ENCODE measurements around the gene GPR160. TPM values are rescaled to one million over a fixed set of nuclear protein-coding genes. Genes with fewer than 3 reads are reported as not detected.
A peak's percentile ranks its signal among the peaks of the same experiment; 100 is the strongest.
"Not testable (repeated sequence)": the region's sequence is repeated elsewhere in the genome, so short reads cannot be mapped to it uniquely, and the experiment has no call there.

GPR160 gene
- total RNA-seq, 1 experiment from 2014 or later, result 0.40 TPM

GRCh38 chr3:170098753-170099152, 61.0 kb downstream of the GPR160 start:
- H3K27me3 ChIP-seq, result no peaks in the 10 kb centered on the region
- H3K9me3 ChIP-seq (replicated peaks), result no peaks in the 10 kb centered on the region
- no peak overlapping the region for H3K27ac ChIP-seq
- H3K4me1 ChIP-seq, result no peaks in the 10 kb centered on the region
- no peak for DNase-seq
- H3K36me3 ChIP-seq, result peaks cover 63% of the 10 kb centered on the region
- no peak overlapping the region for H3K4me3 ChIP-seq

- Histone ChIP-seq H3K36me3 (peaks cover 54% of the 10 kb centered on the region), H3K4me3 (no peak overlapping the region), H3K27me3 (no peaks in the 10 kb centered on the region), H3K4me1 (no peaks in the 10 kb centered on the region), H3K27ac (no peak overlapping the region), H3K9me3 (replicated peaks) (no peaks in the 10 kb centered on the region)
- DNase-seq, result no peak
These were observed 63.1 kb downstream of the GPR160 start for GRCh38 chr3:170100944-170101343.

- H3K36me3 ChIP-seq, result peaks cover 49% of the 10 kb centered on the region
- H3K27ac ChIP-seq, result no peak overlapping the region
These were observed 64.6 kb downstream of the GPR160 start for GRCh38 chr3:170102431-170102830.

DNA sequence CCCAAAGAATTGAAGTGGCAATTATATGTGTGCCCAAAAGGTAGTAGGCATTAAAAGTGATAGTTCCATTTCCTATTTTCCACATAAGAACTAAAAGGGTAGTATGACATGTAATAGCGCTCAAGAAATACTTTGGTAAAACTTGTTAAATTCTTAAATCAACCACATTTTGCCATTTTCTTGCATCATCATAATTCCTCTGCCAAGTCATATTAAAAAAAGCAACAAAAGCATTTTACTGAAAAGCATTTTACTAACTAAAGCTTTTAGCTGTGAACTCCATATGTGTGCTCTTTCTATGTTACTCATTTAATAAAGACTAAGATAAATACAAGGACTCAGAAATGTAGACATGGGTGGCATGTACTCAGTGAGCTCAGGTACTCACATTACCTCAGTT, 70.1 kb downstream of the GPR160 start:
- Histone ChIP-seq H3K4me1 (no peaks in the 10 kb centered on the region), H3K27ac (no peak overlapping the region), H3K36me3 (peaks cover 55% of the 10 kb centered on the region), H3K27me3 (no peaks in the 10 kb centered on the region), H3K9me3 (replicated peaks) (no peaks in the 10 kb centered on the region), H3K4me3 (no peak overlapping the region)
- no peak for DNase-seq

More at GRCh38 chr3:170102431-170102830, 64.6 kb downstream of the GPR160 start:
- Histone ChIP-seq H3K9me3 (replicated peaks) (no peaks in the 10 kb centered on the region), H3K27me3 (no peaks in the 10 kb centered on the region), H3K4me3 (no peak overlapping the region), H3K4me1 (no peaks in the 10 kb centered on the region)
- no peak for DNase-seq

DNA sequence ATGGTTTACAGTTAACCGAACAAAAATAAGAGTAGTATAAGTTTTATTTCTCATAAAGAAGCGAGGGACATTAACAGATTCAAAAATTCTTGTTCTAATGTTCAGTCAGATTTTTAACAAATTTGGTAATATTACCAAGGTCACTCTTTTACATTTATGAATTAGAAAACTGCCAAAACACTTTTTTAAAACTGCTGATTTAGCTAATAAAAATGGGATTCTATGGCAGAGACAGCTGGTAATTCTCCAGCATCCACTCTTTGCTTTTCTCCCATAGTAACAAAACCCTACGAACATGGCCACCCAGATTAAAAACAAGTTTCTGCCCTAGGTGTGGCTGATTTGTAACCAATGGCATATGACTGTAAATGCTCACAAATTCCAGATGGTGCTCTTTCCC, 71.2 kb downstream of the GPR160 start:
- Histone ChIP-seq H3K4me1 (no peaks in the 10 kb centered on the region), H3K27me3 (no peaks in the 10 kb centered on the region), H3K27ac (no peak overlapping the region), H3K36me3 (peaks cover 61% of the 10 kb centered on the region), H3K9me3 (replicated peaks) (no peaks in the 10 kb centered on the region), H3K4me3 (no peak overlapping the region)
- DNase-seq, result no peak

DNA sequence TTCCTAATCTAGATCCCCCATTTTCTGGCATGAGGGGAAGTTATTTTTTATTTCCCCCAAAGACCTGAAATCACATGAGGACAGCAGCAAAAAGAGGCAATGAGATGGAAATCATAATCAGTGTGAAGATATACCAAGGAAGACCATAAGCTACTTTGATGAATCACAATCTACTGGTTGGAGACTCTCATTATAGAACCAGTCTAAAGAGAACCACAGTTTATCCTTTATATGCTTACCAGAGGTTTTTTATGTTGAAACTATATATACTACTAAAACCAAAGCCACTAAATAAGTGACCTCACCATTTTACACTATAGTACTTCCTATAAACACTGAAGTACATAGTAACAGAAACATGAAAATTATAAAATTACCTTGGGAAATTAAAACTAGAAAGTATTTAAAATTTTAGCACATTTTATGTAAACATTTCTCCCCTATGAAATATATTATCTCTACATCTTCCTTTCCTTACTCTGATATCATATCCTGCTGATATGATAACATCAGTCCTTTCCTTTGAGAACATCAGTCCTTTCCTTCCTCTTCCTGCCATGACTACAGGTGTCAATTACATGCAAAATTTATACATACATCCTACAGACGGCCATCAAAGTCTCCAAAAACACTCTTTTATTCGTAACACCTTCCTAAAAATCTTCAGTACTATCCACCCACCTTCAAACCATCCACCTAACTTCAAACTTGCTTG, 71.9 kb downstream of the GPR160 start:
- Histone ChIP-seq H3K27me3 (no peaks in the 10 kb centered on the region), H3K4me1 (no peaks in the 10 kb centered on the region), H3K9me3 (replicated peaks) (no peaks in the 10 kb centered on the region), H3K27ac (no peak overlapping the region), H3K36me3 (peaks cover 63% of the 10 kb centered on the region), H3K4me3 (no peak overlapping the region)
- no peak for DNase-seq

DNA sequence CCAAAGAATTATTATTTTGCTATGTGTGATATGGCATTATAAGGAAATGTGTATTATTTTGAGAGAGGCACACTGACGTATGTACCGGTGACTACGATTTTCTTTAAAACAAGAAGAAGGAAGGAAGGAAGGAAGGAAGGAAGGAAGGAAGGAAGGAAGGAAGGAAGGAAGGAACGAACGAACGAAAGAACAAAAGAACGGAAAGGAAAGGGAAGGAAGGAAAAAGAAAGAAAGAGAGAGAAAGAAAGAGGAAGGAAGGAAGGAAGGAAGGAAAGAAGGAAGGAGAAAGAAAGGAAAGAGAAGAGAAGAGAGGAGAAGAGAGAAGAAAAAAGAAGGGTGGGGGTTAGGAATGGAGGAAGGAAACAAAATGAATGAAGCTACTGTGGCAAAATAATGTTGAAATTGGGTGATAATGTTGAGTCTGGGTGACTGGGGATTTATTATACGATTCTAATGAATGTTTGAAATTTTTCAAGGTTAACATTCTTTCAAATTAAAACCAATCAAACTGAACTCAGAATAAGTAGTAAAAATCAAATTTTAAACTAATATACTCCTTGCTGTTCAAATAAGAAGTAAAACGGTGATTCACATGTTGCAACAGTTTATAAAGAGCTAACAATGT, 73.5 kb downstream of the GPR160 start:
- no peak for DNase-seq
- no peak overlapping the region for H3K4me3 ChIP-seq
- no peak overlapping the region for H3K27ac ChIP-seq
- H3K27me3 ChIP-seq, result no peaks in the 10 kb centered on the region
- no peaks in the 10 kb centered on the region for H3K9me3 ChIP-seq (replicated peaks)
- no peaks in the 10 kb centered on the region for H3K4me1 ChIP-seq
- peaks cover 66% of the 10 kb centered on the region for H3K36me3 ChIP-seq

DNA sequence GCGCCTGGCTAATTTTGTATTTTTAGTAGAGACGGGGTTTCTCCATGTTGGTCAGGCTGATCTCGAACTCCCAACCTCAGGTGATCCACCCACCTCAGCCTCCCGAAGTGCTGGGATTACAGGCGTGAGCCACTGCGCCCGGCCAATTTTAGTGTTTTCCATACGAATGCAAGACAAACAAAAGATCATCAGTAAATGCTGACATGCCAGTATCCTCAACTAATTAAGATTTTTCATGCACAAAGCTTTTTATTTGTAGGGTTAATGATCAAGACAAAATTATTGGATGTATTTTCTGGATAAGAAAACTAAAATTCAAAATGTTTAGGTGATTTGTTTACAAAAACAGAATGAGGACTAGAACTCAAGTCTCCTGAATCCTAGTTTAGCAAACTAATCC, 76.4 kb downstream of the GPR160 start:
- not testable (repeated sequence) for H3K4me1 ChIP-seq; DNase-seq; H3K9me3 ChIP-seq (replicated peaks); H3K27ac ChIP-seq; H3K4me3 ChIP-seq; H3K27me3 ChIP-seq
- peaks cover 57% of the 10 kb centered on the region for H3K36me3 ChIP-seq

- no peak for DNase-seq
- H3K27ac ChIP-seq, result no peak overlapping the region
These were observed 79.3 kb downstream of the GPR160 start for GRCh38 chr3:170117134-170117533.

DNA sequence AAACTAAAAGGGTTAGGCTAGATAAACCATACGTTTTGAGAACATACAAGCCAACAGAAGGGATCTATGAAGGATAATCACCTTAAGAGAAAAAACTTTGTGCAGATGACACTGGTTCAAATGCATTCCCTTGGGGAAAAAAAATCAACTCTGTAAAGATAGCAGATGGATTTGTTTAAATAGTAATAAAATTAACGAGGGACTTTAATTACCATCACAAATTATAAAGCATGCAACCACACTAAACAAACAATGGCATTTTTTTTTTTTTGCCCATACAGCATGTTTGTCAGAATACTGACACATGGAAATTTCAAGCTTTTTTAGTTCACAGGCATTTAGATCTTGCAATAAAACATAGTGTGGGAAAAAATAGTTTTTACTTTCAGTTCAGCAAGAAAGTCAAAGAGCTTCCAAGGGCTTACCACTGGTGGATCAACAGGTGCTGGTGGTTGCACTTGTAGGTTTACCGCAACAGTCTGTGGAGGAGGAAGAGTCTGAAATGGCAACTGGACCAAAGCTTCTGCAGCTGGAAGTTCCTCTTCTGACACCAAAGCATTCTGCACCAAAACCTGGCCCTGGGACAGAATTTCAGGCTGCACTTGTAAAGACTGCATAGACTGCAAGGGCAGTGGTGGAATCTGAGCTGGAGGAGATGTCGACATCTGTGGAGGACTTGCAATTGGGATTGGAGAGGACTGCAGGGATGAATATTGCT, 90.6 kb downstream of the GPR160 start:
- H3K4me3 ChIP-seq, result no peak overlapping the region
- H3K27me3 ChIP-seq, result no peaks in the 10 kb centered on the region
- H3K36me3 ChIP-seq, result peaks cover 39% of the 10 kb centered on the region
- peak; percentile 22 to 48 for DNase-seq
- peak overlapping the region; percentile 36 for H3K27ac ChIP-seq
- peaks cover 3% of the 10 kb centered on the region; the same call in 1 of the 2 replicates for H3K4me1 ChIP-seq
- H3K9me3 ChIP-seq (replicated peaks), result 0 out of 2 replicates have a peak, but pooled peaks cover 4% of the 10 kb centered on the region

More at GRCh38 chr3:170117134-170117533, 79.3 kb downstream of the GPR160 start:
- peaks cover 47% of the 10 kb centered on the region for H3K36me3 ChIP-seq
- H3K4me3 ChIP-seq, result no peak overlapping the region
- H3K4me1 ChIP-seq, result no peaks in the 10 kb centered on the region
- H3K27me3 ChIP-seq, result no peaks in the 10 kb centered on the region
- H3K9me3 ChIP-seq (replicated peaks), result no peaks in the 10 kb centered on the region

GRCh38 chr3:170128977-170129431, 91.2 kb downstream of the GPR160 start:
- no peak overlapping the region for H3K4me3 ChIP-seq
- H3K9me3 ChIP-seq (replicated peaks), result 0 out of 2 replicates have a peak, but pooled peaks cover 4% of the 10 kb centered on the region
- H3K4me1 ChIP-seq, result peaks cover 3% of the 10 kb centered on the region; the same call in 1 of the 2 replicates
- H3K27me3 ChIP-seq, result no peaks in the 10 kb centered on the region
- H3K36me3 ChIP-seq, result peaks cover 43% of the 10 kb centered on the region
- peak overlapping the region; percentile 36 for H3K27ac ChIP-seq
- peak in 1 of 2 experiments; percentile 7 for DNase-seq

DNA sequence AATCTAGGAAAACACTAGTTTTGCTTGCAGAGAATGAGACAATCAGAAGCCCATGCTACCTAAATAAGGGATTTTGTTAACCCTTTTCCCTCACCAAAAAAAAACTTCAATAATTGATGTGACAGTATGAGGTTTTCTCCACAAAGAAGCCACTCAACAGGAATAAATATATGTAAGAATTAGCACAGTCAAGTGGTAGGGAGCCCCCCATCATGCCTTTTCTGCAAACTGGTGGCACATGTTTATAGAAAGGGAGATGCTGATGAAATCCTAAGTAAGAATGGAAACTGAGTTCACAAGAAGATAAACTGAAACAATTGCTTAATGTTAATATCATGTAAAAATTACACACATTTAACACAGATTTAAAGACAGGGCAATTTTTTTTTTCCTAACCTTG, 92.7 kb downstream of the GPR160 start:
- no peak overlapping the region for H3K4me3 ChIP-seq
- H3K4me1 ChIP-seq, result peaks cover 3% of the 10 kb centered on the region; the same call in 1 of the 2 replicates
- H3K9me3 ChIP-seq (replicated peaks), result 0 out of 2 replicates have a peak, but pooled peaks cover 4% of the 10 kb centered on the region
- no peaks in the 10 kb centered on the region for H3K27me3 ChIP-seq
- H3K27ac ChIP-seq, result no peak overlapping the region
- peaks cover 43% of the 10 kb centered on the region for H3K36me3 ChIP-seq
- DNase-seq, result no peak

DNA sequence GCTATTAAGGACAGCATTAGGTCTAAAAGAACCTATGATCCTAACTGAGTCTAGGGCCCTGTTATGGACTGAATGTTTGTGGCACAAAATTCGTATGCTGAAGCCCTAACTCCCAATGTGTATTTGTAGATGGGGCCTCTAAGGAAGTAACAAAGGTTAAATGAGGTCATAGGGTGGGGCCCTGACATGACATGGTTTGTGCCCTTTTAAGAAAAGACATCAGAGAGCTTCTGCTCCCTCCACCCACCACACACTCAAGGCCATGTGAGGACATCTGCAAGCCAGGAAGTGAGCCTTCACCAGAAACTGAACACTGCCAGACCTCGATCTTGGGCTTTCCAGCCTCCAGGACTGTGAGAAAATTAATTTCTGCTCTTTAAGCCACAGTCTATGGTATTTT, 94.5 kb downstream of the GPR160 start:
- Histone ChIP-seq H3K36me3 (peaks cover 47% of the 10 kb centered on the region), H3K27me3 (no peaks in the 10 kb centered on the region), H3K27ac (no peak overlapping the region), H3K4me1 (peaks cover 3% of the 10 kb centered on the region; the same call in 1 of the 2 replicates), H3K4me3 (no peak overlapping the region), H3K9me3 (replicated peaks) (0 out of 2 replicates have a peak, but pooled peaks cover 4% of the 10 kb centered on the region)
- DNase-seq, result no peak
